G401.6 (cell line): Measurements from ENCODE around the gene CCDC27.

ENCODE experiments used
- FAIRE-seq: peaks from 2 replicates; lab custom pipeline; 2012; peaks lifted over from hg19 to GRCh38; lab: Jason Lieb, UNC

The CCDC27 gene

DNA sequence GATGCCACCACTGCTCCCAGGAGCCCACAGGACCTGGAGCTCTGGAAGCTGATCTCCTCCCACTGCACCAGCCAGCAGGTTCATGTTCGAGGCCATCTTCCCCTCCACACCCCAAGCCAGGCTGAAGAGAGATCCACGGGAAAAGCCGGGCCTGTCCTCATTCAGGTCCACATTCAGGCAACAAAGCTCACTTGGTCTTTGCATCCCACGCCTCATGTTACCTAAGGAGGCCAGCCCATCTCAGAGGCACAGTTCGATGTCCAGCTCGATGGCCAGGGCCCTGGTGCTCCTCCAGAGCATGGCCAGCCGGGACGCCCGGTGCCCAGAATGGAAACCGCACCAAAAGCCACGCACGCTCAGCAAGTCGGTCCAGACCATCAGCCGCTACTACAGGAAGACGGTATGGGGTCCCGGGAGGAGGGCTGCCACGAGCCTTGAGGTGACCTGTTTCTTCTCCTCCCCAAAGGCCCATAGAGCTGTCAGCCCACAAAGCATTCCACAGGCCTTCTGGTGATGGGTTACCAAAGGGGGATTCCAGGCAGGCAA, at the start of gene CCDC27:
CCDC27 (plus strand) TSS at position 51 of the 546 bp plus-strand sequence; CDS start at position 83, 32 bp downstream.
- FAIRE-seq = no peak

DNA sequence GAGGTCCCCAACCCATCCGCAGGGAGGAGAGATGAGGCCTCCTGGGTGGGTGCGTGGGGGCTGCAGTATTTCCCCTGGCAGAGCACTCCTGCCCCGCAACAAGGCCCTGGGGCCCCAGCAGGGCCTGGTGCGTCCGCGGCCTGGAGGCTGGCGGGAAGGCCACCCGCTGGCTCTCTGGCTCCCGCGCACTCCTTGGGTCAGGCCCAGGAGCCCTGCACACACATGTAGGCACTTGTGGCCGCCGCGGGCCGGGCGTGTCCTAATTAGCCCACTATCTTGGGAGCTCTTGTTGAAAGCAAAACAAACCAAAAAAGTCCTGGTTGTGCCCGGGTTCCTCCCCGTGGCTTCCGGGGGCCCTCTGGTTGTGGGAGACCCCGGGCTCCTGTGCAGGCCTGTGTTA, 49.7 kb upstream of the CCDC27 start:
- no peak for FAIRE-seq

DNA sequence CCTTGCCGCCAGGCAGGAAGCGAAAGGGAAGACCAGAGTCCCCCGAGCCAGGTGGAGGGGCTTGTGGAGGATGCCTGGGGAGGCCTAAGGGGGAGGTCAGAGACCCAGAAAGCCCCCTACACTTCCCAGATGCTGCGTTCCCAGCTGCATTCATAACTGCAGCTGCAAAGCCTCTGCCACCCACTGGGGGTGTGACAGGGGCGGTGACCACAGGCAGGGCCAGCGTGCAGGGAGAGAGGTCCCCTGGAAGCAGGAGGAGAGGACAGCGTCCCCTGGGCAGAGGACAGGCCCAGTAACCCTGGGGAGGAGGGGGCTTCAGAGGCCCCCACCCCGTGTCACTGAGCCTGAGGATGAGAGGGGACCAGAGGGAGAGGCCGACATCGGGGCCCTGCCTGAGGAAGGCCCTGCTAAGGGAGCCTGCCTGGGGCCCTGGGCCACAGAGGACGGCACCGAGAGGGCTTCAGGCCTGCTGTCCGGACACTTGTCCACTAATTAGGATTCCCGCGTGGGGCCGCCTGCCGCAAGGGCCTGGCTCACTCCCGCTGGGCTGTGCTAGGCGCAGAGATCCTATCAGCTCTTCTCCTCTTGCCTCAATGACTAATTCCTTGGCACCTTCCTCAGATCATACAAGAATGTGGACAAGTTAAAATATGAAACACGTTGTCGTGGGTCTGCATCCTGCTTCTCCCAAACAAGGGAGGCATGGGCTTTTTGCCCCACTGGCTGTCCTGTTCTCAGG, 49.1 kb upstream of the CCDC27 start:
- FAIRE-seq = no peak

DNA sequence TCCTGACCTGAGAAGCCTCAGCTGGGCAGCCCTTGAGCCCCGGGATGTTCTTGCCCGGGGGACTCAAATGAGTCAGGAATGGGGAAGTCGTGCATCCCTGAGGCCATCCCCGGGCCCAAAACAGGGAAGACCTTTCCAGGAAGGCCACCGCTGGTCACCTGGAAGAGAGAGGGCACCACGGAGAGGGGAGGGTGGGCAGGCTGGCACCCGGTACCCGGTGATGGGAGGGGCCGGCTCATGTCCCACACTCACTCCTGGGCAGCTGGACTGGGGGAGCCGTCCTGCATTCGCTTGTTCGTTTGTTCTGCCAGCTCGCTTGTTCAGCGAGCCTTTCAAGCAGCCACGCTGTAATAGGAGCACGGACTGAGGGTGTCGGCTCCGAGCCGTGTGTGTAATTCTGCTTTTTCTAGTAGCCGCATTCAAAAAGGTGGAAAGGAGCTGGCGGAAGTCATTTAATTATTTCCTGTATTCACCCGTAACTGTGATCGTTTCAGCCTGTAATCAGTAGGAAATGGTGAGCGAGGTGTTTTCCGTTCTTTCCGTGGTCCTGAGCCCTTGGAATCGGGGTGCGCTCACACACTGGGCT, 48.4 kb upstream of the CCDC27 start:
- FAIRE-seq = no peak

DNA sequence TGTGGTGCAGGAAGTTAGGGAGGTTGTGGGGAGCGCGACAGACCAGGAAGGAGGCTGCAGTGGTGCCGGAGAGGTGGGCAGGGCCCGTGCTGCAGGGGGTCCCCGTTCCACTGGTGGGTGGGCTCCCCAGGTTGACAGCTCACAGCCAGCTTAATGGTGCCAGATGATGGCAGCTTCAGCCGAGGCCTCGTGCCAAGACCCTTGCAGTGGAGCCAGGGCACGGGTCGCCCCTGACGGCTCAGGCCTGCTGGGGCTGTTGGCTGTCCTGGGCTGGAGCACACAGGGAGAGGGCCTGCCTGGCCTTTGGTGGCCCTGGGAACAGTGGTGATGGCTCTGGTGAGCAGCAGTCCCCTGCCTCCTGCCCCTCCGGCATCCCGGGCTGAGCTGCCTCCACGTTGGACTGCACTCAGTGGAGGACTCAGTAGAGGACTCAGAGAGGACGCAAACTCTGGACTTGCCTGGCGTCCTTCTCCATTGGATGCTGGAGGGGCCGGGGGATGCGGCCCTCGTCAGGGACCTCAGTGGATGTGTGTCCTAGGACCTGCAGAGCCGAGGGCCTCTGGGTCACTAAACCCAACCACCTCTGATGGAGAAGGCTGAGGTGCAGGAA, 46.8 kb upstream of the CCDC27 start:
- no peak for FAIRE-seq

DNA sequence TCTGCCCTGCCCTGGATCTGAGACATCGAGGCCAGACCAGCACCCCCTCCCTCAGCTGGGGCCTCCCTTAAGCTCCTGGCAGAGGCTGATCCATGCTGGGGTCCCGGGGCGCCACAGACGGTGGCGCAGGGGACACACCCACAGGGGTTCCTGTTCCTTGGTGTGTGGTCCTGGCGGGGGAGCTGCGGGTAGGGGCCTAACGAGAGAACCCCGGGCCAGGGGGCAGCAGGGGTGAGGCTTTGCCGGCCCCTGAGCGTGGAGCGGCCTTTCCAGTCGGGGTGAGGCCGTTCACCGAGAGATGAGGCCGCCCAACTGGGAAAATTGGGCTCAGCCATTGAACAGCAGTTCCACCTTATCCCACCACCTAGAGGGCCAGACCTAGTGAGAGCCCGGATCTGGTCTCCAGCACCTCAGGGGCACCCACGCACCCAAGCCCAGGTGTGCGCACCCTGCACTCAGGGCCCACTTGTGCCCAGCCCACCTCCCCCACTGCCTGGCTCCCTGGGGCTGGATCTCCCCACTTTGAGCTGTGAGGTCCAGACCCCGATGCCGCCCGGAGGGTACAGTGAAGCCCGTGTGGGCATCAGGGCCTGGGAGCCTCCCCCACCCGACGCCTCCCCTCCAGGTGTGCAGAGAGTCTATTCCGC, 45.5 kb upstream of the CCDC27 start:
- FAIRE-seq = no peak

DNA sequence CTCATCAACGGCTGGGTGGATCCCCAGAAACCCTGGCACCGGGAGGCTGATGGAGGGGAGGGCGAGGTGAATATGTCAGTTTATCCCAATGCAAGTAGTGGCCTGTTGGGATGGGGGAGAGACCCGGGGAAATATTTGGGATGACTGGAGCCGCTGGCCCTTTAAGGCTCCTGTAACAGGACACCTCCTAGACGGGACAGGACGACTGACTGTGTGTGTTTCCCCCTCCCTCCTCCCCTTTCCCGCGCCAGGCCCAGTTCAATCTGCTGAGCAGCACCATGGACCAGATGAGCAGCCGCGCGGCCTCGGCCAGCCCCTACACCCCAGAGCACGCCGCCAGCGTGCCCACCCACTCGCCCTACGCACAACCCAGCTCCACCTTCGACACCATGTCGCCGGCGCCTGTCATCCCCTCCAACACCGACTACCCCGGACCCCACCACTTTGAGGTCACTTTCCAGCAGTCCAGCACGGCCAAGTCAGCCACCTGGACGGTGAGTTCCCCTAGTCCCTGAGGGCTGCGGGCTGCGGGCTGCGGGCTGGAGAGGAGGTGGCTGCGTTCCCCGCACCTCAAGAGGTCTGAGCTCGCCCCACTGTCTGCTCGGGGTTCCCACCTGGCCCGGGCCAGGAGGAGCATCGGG, 44.8 kb upstream of the CCDC27 start:
- FAIRE-seq = no peak

DNA sequence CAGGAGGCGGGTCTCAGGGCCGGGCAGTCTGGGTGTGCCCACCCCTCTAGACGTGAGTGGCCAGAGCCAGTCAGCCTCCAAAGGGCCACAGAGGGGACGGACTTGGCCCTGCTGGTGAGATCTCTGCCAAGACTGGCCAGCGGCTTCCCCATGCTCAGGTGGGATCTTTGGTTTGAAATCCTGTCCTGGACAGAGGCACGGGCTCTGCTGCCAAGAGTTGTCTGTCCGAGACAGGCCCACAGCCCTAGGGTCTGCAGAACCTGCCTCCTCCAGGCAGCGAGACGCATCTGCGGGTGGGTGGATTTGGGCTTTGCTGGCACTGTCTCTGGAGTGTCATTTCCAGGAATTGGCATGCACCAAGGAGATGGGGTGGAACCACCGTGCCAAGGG, 44.3 kb upstream of the CCDC27 start:
- no peak for FAIRE-seq

DNA sequence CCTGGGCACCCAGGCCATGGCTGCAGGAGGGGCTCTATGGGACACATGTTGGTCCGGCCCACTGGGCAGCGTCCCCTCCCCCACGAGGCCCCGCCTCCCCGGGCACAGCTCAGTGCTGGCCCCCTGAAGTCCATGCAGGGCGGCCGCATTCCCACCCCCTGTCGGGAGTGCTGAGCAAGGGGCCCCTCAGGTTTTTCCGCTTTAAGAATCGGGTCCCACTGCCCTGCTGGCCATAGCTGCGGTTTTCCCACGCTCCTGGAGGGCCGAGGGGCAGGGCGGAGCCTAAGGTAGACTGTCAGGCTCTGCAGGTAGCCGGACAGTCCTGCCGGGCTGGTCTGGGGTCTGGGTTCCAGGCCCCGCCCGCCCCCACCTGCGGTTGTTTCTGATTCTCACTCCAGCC, 43.5 kb upstream of the CCDC27 start:
- FAIRE-seq = no peak

DNA sequence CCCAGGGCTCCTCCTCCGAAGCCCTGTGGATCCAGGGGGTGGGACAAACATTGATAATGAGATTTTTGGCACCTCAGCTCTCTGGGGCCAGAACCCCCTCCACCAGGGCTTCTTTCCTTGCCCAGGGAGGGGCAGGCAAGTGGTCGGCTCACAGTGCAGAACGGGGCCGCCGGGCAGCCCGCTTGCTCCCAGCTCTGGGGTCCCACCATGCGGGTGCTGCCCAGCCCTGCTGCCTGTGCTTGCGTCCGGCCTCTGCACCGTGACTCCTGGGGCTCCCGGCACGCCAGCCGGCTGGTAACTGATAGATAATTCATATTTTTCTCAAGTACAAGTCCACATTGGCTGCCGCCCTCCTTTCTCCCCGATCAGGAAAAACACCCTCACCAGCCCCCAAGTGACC, 42.0 kb upstream of the CCDC27 start:
- FAIRE-seq = no peak

DNA sequence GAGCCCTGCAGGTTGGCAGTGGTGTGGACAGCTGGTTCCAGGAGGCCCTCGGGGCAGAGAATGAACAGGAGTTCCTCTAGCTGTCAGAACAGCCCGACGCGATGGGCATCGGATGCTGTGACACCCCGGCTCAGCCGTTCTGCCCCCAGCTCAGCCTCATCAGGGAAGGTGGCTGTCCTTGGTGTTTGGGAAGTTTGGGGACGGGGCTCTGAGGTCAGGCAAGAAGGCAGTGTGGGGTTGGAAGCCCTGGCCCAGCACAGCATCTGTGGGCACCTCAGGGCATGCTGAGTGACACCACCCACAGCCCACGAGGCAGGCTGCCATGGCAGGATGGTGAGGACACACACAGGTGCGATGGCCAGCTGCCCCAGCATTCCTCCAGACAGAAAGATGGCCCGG, 40.9 kb upstream of the CCDC27 start:
- no peak for FAIRE-seq

DNA sequence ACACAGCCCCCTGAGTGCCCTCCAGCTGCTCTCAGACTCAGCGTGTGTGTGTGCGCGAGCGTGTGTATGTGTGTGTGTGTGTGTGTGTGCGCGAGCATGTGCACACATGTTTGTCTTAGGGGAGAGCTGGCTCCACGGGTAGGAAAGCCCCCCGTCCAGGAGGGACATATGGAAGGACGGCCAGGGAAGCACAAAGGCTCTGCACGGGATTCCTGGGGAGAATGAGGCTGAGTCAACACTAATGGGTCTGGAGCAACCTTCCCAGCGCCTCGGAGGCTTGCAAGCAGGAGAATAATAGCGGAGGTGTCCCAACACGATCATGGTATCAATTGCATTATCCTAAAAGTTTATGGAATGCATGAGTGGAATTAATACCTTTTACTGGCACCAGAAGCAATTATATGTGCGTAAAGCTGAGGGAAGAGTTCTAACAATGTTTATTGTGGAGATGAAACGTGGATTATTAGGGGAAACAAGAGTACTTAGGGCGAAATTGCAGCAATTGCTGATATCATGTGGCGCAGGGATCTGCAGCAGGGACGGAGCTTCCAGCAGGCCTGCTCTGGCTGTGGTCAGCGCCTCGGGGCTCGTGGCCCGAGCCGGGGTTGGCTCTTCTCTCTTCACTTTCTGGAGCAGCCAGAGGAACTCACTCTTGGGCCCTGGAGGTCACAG, 40.3 kb upstream of the CCDC27 start:
- no peak for FAIRE-seq

DNA sequence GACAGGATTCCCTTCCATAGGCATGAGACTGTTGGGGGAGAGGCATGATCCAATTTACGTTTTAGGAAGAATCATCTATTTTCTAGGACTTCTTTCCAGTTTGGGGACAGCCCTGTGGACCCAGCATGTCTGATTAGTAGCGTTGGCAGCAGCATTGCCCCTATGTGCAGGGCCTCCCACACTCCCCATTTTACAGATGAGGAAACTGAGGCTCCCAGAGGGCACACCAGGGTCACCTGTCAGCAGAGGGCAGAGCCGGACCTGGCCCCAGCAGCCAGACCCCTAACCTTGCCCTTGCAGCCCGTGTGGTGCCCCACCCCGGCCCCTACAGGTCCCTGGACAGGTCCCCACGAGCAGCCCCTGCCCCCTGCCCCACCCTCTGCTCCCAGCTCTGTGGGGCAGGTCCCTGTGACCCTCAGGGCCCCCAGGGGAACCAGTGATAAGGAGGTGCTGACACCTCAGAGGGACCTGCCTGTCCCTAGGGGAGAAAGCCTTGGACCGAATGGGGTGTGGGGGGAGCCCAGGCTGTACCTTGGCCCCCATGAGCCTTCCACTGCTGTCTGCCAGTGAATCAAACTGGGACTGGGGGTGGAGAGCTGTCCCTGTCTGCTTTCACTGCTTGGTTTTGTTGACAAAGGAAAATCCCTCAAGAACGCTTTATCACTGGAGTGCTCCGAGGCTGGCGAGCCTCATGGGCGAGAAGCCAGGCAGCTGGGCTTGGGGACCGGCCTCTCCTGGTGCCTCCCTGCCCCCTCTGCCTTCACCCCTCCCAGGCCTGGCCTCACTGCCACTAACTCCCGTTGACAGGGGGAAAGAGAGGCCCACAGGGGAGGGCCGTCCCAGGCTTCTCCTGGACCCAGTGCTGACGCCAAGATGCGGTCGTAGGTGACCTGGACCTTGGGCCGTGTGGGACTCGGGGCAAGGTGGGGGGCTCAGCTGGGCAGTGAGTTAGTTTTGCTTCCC, 39.4 kb upstream of the CCDC27 start:
- FAIRE-seq = no peak

DNA sequence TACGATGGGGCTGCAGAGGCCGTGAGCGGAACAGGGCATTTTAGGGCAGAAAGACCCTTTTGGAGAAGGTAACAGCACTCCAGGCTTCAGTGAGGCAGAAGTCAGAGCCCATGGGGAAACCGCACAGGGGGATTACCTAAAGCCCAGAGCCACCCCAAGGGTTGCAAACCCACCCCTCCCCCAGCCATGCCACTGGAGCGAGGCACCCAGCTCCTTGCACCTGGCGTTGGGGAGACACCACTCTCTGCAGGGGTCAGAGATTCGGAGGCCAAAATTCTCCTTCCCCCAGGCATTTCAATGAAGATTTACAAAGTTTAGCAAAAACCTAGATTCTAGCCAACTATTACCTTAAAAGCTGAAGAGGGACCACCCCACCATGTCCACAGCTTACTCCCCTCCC, 38.4 kb upstream of the CCDC27 start:
- FAIRE-seq = no peak

DNA sequence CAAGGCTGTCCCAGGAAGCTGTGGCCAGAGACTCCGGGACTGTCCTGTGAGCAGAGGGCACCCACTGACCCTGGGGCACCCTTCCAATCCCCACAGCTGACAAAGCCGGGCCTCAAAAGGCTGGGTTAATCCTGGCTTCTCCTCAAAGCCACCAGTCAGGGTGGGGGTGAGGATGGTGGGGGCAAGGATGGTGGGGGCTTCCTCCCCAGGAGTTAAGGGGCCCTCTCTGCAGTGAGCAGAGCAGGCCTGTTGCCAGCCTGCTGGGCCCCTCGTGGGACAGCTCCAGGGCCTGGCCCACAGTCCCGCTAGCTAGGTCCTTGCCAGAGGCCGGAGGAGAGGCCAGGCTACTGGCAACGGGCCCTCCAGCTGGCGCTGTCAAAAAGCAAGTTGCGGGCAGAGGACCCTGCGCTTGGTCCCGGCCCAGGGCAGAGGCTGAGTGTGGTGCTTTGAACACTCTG, 37.9 kb upstream of the CCDC27 start:
- FAIRE-seq = no peak

DNA sequence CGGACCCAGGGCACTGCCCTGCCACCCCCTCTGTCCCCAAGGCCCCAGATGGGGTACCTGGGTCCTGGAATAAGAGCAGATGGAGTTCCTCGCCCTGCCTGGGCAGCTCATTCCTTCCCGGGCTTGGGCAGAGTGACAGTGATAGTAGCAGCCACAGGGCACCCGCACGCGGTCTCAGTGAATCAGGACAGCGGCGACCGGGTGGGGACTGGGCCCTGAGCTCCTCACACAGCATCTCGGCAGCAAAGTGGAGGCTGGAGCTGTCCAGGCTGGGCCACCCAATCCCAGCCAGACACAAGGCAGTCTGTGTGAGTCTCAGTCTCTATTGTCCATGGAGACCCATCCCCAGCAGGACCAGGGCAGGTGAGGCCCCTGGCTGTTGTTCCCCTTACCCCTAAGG, 37.4 kb upstream of the CCDC27 start:
- FAIRE-seq = no peak

DNA sequence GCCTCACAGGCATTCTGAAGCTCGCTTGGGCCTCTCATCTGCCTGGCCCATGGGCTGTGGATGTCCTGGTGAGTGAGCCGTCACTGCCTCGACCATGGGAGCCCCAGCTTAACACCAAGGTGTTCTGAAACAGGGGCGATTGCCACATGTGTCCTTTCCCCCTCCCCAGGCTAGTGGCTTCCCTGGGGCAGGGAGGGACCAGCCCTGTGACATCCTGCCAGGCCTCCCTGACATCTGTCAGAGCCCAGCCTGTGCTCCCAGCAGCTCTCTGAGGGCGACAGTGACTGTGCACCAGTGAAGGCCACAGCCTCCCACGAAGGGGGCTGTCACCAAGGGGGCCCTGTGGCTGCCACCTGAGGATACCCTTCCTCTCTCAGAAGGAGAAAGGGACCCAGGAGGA, 35.9 kb upstream of the CCDC27 start:
- FAIRE-seq = no peak

DNA sequence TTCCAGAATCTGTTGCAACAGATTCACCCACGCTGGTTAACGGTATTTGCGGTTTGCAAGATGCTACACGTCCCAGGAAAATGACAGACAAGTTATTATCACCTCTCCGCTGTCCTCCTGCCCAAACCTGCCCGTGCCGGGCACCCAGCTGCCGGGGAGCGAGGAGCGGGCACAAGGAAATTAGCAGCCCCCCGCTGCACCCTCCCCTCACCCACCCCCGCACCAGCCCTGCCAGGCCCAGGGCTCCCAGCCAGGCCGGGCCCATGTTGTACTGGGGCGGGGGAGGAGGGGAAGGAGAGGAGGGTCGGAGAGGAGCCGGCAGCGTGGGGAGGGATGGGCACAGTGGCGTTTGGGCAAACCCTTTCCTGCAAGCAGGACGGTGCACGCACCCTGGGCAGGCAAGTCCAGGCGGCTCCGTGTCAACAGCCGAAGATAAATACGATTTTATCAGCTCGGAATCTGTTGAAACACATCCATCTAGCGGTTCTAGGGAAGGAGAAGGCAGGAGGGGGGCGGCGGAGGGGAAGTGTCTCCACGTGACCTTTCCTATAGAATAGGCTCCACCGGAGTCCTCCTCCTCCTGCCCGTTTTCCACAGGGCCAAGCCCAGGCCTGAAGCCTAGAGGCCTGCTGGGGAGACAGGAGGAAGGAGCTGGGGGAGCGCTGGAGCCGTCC, 35.1 kb upstream of the CCDC27 start:
- FAIRE-seq = no peak

DNA sequence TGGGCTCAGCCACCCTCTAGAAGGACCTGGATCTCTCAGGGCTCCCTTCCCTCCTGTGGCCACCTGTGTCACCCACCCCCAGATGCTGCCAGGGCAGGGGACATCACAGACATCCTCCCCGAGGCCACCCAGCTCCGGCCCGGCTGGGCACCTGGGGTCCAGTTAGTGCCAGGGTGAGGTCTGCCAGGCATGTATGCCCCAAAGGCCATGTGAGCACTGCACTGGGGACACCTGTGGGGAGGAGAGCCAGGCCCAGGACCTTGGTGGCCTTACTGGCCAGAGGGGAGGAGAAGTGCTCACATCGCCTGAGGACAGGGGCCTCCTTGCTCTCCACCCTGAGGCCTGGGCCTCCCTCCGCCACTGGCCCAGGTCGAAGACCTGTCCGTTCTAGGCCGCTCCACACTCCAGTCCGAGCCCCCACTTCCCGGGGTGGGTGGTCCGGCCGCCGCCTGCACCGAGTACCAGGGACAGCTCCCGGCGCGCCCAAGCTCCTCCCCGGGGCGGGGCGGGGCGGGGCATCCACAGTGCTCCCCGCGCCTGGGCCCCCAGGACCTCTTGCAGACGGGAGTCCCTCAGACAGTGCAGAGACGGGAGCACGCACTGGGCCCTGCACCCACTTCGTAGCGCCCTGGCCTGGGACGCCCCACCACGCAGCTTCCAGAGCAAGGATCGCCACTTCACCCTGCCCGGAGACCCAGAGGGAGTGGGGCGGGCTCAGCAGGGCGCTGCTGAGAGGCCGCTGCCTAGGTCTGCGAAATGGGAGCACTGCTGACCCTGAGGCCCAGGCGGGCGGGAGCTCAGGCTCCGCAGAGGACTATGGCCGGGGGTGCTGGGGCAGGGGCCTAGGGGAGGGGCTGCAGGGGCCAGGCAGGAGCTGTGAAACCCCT, 34.3 kb upstream of the CCDC27 start:
- no peak for FAIRE-seq
